ENCODE results near the gene MT1F. TPM values are rescaled to one million over a fixed set of nuclear protein-coding genes. Genes with fewer than 3 reads are reported as not detected.

MT1F gene
- total RNA-seq, 1 experiment from 2014 or later, result 36.3 TPM

- H3K4me1 ChIP-seq (ENCODE audit: low read length), result peaks cover 13% of the 10 kb centered on the region
- no peak for DNase-seq
Observed at GRCh38 chr16:56631197-56631596, 26.6 kb upstream of the MT1F start.

GRCh38 chr16:56631832-56632155 lies 26.0 kb upstream of the MT1F start:
- Histone ChIP-seq H3K27me3 (ENCODE audit: low read length) (no peaks in the 10 kb centered on the region), H4K20me1 (ENCODE audit: insufficient read depth, low read depth, low read length) (no peaks in the 10 kb centered on the region), H3K79me2 (ENCODE audit: low read length) (no peaks in the 10 kb centered on the region), H3K4me2 (ENCODE audit: low read depth, low read length, poor library complexity, severe bottlenecking) (no peak overlapping the region), H3K27ac (ENCODE audit: low read length) (no peak overlapping the region), H3K4me3 (ENCODE audit: low read length) (no peak overlapping the region), H3K36me3 (ENCODE audit: insufficient read depth, low read length) (no peaks in the 10 kb centered on the region), H3K9ac (ENCODE audit: low read length) (no peak overlapping the region), H3K9me3 (ENCODE audit: low read length) (no peaks in the 10 kb centered on the region), H3K4me1 (ENCODE audit: low read length) (peaks cover 18% of the 10 kb centered on the region), H2AFZ (ENCODE audit: low read length) (no peak overlapping the region), H3K9me2 (replicated peaks; ENCODE audit: insufficient read depth, low read length) (no peaks in the 10 kb centered on the region)
- no peak for DNase-seq

More at GRCh38 chr16:56631197-56631596, 26.6 kb upstream of the MT1F start:
- no peaks in the 10 kb centered on the region for H3K9me2 ChIP-seq (replicated peaks; ENCODE audit: insufficient read depth, low read length)
- no peak overlapping the region for H3K27ac ChIP-seq (ENCODE audit: low read length)
- no peaks in the 10 kb centered on the region for H3K9me3 ChIP-seq (ENCODE audit: low read length)
- no peak overlapping the region for H3K9ac ChIP-seq (ENCODE audit: low read length)
- no peak overlapping the region for H3K4me2 ChIP-seq (ENCODE audit: low read depth, low read length, poor library complexity, severe bottlenecking)
- H4K20me1 ChIP-seq (ENCODE audit: insufficient read depth, low read depth, low read length), result no peaks in the 10 kb centered on the region
- H3K79me2 ChIP-seq (ENCODE audit: low read length), result no peaks in the 10 kb centered on the region
- H3K27me3 ChIP-seq (ENCODE audit: low read length), result no peaks in the 10 kb centered on the region
- no peak overlapping the region for H2AFZ ChIP-seq (ENCODE audit: low read length)
- no peaks in the 10 kb centered on the region for H3K36me3 ChIP-seq (ENCODE audit: insufficient read depth, low read length)
- no peak overlapping the region for H3K4me3 ChIP-seq (ENCODE audit: low read length)

- Histone ChIP-seq H3K4me1 (ENCODE audit: low read length) (peaks cover 18% of the 10 kb centered on the region), H3K9ac (ENCODE audit: low read length) (no peak within 1 kb of the TSS), H3K27ac (ENCODE audit: low read length) (no peak within 1 kb of the TSS), H4K20me1 (ENCODE audit: insufficient read depth, low read depth, low read length) (no peaks in the 10 kb centered on the region), H3K4me2 (ENCODE audit: low read depth, low read length, poor library complexity, severe bottlenecking) (no peak within 1 kb of the TSS), H3K9me2 (replicated peaks; ENCODE audit: insufficient read depth, low read length) (no peaks in the 10 kb centered on the region), H3K36me3 (ENCODE audit: insufficient read depth, low read length) (no peaks in the 10 kb centered on the region), H3K79me2 (ENCODE audit: low read length) (no peaks in the 10 kb centered on the region), H3K9me3 (ENCODE audit: low read length) (no peaks in the 10 kb centered on the region), H3K27me3 (ENCODE audit: low read length) (no peaks in the 10 kb centered on the region), H2AFZ (ENCODE audit: low read length) (no peak within 1 kb of the TSS), H3K4me3 (ENCODE audit: low read length) (no peak within 1 kb of the TSS)
- DNase-seq, result no peak
Observed at GRCh38 chr16:56632156-56632847, 25.5 kb upstream of the MT1F start, which contains the start of gene MT1M. Gene MT1M, plus strand, starts transcription at chr16:56632659. Its CDS starts 73 bp downstream, at chr16:56632732.

GRCh38 chr16:56632848-56633365 lies 24.9 kb upstream of the MT1F start:
- H3K9me3 ChIP-seq (ENCODE audit: low read length), result no peaks in the 10 kb centered on the region
- no peak overlapping the region for H3K4me2 ChIP-seq (ENCODE audit: low read depth, low read length, poor library complexity, severe bottlenecking)
- no peaks in the 10 kb centered on the region for H4K20me1 ChIP-seq (ENCODE audit: insufficient read depth, low read depth, low read length)
- no peak overlapping the region for H2AFZ ChIP-seq (ENCODE audit: low read length)
- DNase-seq, result no peak
- no peaks in the 10 kb centered on the region for H3K79me2 ChIP-seq (ENCODE audit: low read length)
- no peak overlapping the region for H3K4me3 ChIP-seq (ENCODE audit: low read length)
- H3K4me1 ChIP-seq (ENCODE audit: low read length), result peaks cover 18% of the 10 kb centered on the region
- no peaks in the 10 kb centered on the region for H3K36me3 ChIP-seq (ENCODE audit: insufficient read depth, low read length)
- H3K9ac ChIP-seq (ENCODE audit: low read length), result no peak overlapping the region
- H3K27me3 ChIP-seq (ENCODE audit: low read length), result no peaks in the 10 kb centered on the region
- H3K9me2 ChIP-seq (replicated peaks; ENCODE audit: insufficient read depth, low read length), result no peaks in the 10 kb centered on the region
- H3K27ac ChIP-seq (ENCODE audit: low read length), result no peak overlapping the region

DNA sequence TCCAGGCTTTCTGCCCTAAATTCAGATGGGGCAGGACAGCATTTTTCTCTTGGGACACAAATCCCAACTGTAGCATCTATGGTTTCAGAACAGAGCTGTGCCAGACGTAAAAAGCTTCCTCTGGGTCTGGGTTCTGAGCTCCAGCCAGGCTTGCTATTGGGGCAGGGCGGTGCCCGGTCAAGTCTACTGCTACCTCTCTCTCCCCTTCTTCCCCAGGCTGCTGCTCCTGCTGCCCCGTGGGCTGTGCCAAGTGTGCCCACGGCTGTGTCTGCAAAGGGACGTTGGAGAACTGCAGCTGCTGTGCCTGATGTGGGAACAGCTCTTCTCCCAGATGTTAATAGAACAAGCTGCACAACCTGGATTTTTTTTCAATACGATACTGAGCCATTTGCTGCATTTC lies 24.2 kb upstream of the MT1F start:
- Histone ChIP-seq H4K20me1 (ENCODE audit: insufficient read depth, low read depth, low read length) (no peaks in the 10 kb centered on the region), H3K4me2 (ENCODE audit: low read depth, low read length, poor library complexity, severe bottlenecking) (no peak overlapping the region), H3K36me3 (ENCODE audit: insufficient read depth, low read length) (no peaks in the 10 kb centered on the region), H3K27ac (ENCODE audit: low read length) (no peak overlapping the region), H3K79me2 (ENCODE audit: low read length) (no peaks in the 10 kb centered on the region), H3K27me3 (ENCODE audit: low read length) (no peaks in the 10 kb centered on the region), H2AFZ (ENCODE audit: low read length) (no peak overlapping the region), H3K4me3 (ENCODE audit: low read length) (no peak overlapping the region), H3K4me1 (ENCODE audit: low read length) (peaks cover 18% of the 10 kb centered on the region), H3K9ac (ENCODE audit: low read length) (no peak overlapping the region), H3K9me3 (ENCODE audit: low read length) (no peaks in the 10 kb centered on the region), H3K9me2 (replicated peaks; ENCODE audit: insufficient read depth, low read length) (no peaks in the 10 kb centered on the region)
- no peak for DNase-seq

DNA sequence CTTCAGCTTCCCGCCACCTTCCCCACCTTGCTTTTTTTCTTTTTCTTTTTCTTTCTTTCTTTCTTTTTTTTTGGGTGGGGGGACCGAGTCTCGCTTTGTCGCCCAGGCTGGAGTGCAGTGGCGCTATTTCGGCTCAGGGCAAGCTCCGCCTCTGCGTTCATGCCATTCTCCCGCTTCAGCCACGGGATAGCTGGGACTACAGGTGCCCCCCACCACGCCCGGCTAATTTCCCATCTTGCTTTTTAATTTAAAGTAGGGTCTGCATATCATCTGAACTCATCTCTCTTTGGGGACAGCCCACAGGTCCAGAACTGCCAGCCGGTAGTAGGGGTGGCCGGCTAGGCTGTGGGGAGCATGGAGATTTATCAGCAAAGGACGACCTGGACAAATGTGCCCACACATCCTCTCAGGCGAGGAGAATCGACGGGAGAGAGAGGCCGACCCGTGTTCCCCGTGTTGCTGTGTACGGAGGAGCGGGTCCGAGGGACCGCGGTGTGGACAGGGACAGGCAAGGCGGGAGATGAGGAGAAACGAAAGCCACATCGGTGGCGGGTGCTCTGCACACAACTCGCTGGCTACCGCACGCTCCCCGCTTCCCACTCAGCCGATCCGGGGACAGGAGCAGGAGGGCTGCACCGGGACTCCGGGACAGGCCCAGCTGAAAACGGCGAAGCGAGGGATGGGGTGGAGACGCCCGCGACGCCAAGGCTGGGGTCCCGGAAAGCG lies 22.9 kb upstream of the MT1F start:
- Histone ChIP-seq H3K4me2 (ENCODE audit: low read depth, low read length, poor library complexity, severe bottlenecking) (no peak overlapping the region), H2AFZ (ENCODE audit: low read length) (no peak overlapping the region), H3K36me3 (ENCODE audit: insufficient read depth, low read length) (no peaks in the 10 kb centered on the region), H3K4me1 (ENCODE audit: low read length) (peaks cover 19% of the 10 kb centered on the region), H3K27me3 (ENCODE audit: low read length) (no peaks in the 10 kb centered on the region), H3K79me2 (ENCODE audit: low read length) (no peaks in the 10 kb centered on the region), H3K9me2 (replicated peaks; ENCODE audit: insufficient read depth, low read length) (no peaks in the 10 kb centered on the region), H3K9ac (ENCODE audit: low read length) (no peak overlapping the region), H3K27ac (ENCODE audit: low read length) (no peak overlapping the region), H3K4me3 (ENCODE audit: low read length) (no peak overlapping the region), H3K9me3 (ENCODE audit: low read length) (no peaks in the 10 kb centered on the region), H4K20me1 (ENCODE audit: insufficient read depth, low read depth, low read length) (no peaks in the 10 kb centered on the region)
- no peak for DNase-seq

- Histone ChIP-seq H3K9me2 (replicated peaks; ENCODE audit: insufficient read depth, low read length) (no peaks in the 10 kb centered on the region), H3K4me3 (ENCODE audit: low read length) (no peak overlapping the region), H3K4me1 (ENCODE audit: low read length) (peaks cover 14% of the 10 kb centered on the region), H3K9me3 (ENCODE audit: low read length) (no peaks in the 10 kb centered on the region), H3K27me3 (ENCODE audit: low read length) (no peaks in the 10 kb centered on the region), H4K20me1 (ENCODE audit: insufficient read depth, low read depth, low read length) (no peaks in the 10 kb centered on the region), H3K9ac (ENCODE audit: low read length) (no peak overlapping the region), H3K36me3 (ENCODE audit: insufficient read depth, low read length) (no peaks in the 10 kb centered on the region), H2AFZ (ENCODE audit: low read length) (no peak overlapping the region), H3K79me2 (ENCODE audit: low read length) (no peaks in the 10 kb centered on the region), H3K4me2 (ENCODE audit: low read depth, low read length, poor library complexity, severe bottlenecking) (no peak overlapping the region), H3K27ac (ENCODE audit: low read length) (no peak overlapping the region)
- DNase-seq, result no peak
Observed at GRCh38 chr16:56635441-56635967, 22.3 kb upstream of the MT1F start.

DNA sequence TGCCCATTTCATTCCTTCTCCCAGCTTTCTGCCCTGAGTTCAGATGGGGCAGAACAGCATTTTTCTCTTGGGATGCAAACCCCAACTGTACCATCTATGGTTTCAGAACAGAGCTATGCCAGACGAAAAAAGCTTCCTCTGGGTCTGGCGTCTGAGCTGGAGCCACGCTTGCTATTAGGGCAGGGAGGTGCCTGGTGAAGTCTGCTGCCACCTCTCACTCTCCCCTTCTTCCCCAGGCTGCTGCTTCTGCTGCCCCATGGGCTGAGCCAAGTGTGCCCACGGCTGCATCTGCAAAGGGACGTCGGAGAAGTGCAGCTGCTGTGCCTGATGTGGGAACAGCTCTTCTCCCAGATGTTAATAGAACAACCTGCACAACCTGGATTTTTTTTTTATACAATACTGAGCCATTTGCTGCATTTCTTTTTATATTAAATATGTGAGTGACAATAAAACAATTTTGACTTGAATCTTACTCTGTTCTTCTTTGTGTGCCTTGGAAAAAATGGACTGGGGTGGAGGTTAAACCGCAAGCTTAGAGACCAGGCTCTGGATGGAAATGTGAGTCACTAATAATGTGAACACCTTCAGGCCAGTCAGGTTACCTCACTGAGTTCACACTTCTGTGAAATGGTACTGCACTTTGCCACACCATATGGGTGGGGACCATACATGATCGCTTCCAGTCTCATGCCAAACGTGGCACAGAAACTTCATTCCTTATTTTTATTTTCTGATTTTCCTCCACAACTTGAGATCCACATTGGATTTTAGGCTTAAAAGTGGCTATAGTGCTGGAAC lies 20.9 kb upstream of the MT1F start:
- no peaks in the 10 kb centered on the region for H4K20me1 ChIP-seq (ENCODE audit: insufficient read depth, low read depth, low read length)
- H3K4me3 ChIP-seq (ENCODE audit: low read length), result no peak overlapping the region
- no peaks in the 10 kb centered on the region for H3K36me3 ChIP-seq (ENCODE audit: insufficient read depth, low read length)
- peaks cover 14% of the 10 kb centered on the region for H3K4me1 ChIP-seq (ENCODE audit: low read length)
- H2AFZ ChIP-seq (ENCODE audit: low read length), result no peak overlapping the region
- no peaks in the 10 kb centered on the region for H3K79me2 ChIP-seq (ENCODE audit: low read length)
- no peak for DNase-seq
- H3K9me2 ChIP-seq (replicated peaks; ENCODE audit: insufficient read depth, low read length), result no peaks in the 10 kb centered on the region
- H3K27me3 ChIP-seq (ENCODE audit: low read length), result no peaks in the 10 kb centered on the region
- no peak overlapping the region for H3K4me2 ChIP-seq (ENCODE audit: low read depth, low read length, poor library complexity, severe bottlenecking)
- no peak overlapping the region for H3K27ac ChIP-seq (ENCODE audit: low read length)
- no peak overlapping the region for H3K9ac ChIP-seq (ENCODE audit: low read length)
- no peaks in the 10 kb centered on the region for H3K9me3 ChIP-seq (ENCODE audit: low read length)

Data from Karpas-422 (cell line).